Stimulated activated CD4-positive, alpha-beta T cell treated with anti-CD3 and anti-CD28 coated beads, Interleukin-4, amount 100 ng/mL, for 48 hours (primary cell): ENCODE measurements around the gene TSPAN17.

ENCODE experiments used
- DNase-seq, 2 donors: peaks; one replicate each; pipeline ENCODE4 v3.0.0-alpha.2; 2020; ENCODE audit warnings: low read depth in 2 of 2

The TSPAN17 gene

GRCh38 chr5:176660530-176660859 is 13.2 kb downstream of the TSPAN17 start:
- no peak for DNase-seq

GRCh38 chr5:176660860-176661641 is 13.8 kb downstream of the TSPAN17 start:
- peak; percentile 71 to 74 for DNase-seq

- DNase-seq, result no peak
Observed at GRCh38 chr5:176661676-176662075, 14.4 kb downstream of the TSPAN17 start.

- no peak for DNase-seq
Observed at GRCh38 chr5:176662371-176663333, 15.4 kb downstream of the TSPAN17 start.

GRCh38 chr5:176663566-176663965 is 16.3 kb downstream of the TSPAN17 start:
- no peak for DNase-seq

- no peak for DNase-seq
Observed at GRCh38 chr5:176664479-176664878, 17.2 kb downstream of the TSPAN17 start.

GRCh38 chr5:176664886-176665285 is 17.6 kb downstream of the TSPAN17 start:
- no peak for DNase-seq

GRCh38 chr5:176665517-176665916 is 18.2 kb downstream of the TSPAN17 start:
- no peak for DNase-seq

GRCh38 chr5:176667637-176668036 is 20.4 kb downstream of the TSPAN17 start:
- DNase-seq, result no peak

GRCh38 chr5:176670449-176670848 is 23.2 kb downstream of the TSPAN17 start:
- no peak for DNase-seq

GRCh38 chr5:176671399-176671798 is 24.1 kb downstream of the TSPAN17 start:
- no peak for DNase-seq

GRCh38 chr5:176671890-176672747 is 24.8 kb downstream of the TSPAN17 start:
- no peak for DNase-seq

- no peak for DNase-seq
Observed at GRCh38 chr5:176673651-176674583, 26.6 kb downstream of the TSPAN17 start.

GRCh38 chr5:176674799-176675198 is 27.5 kb downstream of the TSPAN17 start:
- DNase-seq, result no peak

GRCh38 chr5:176675676-176676360 is 28.5 kb downstream of the TSPAN17 start:
- DNase-seq, result no peak

GRCh38 chr5:176676361-176676824 is 29.1 kb downstream of the TSPAN17 start:
- no peak for DNase-seq

- no peak for DNase-seq
Observed at GRCh38 chr5:176677209-176677939, 30.1 kb downstream of the TSPAN17 start.

GRCh38 chr5:176678584-176678983 is 31.3 kb downstream of the TSPAN17 start:
- no peak for DNase-seq
